HepG2 (cell line): ENCODE measurements around the gene ZSCAN26. TPM values are rescaled to one million over a fixed set of nuclear protein-coding genes. Genes with fewer than 3 reads are reported as not detected.
A peak's percentile ranks its signal among the peaks of the same experiment; 100 is the strongest.

ENCODE experiments used
- CEBPG ChIP-seq: IDR thresholded peaks from 2 replicates; pipeline ENCODE4 v1.6.1; 2016
- DNMT1 ChIP-seq: sonication (generic); formaldehyde crosslinking; IDR thresholded peaks from 2 replicates; pipeline ENCODE4 v1.5.1; 2020; ENCODE audit warnings: mild to moderate bottlenecking, missing genetic modification reagents
- EZH2 ChIP-seq: conservative IDR thresholded peaks from 2 replicates; pipeline ENCODE4 v1.6.1; 2012; ENCODE audit warnings: mild to moderate bottlenecking, low read depth, low read length, moderate library complexity
- GMEB2 ChIP-seq: IDR thresholded peaks from 2 replicates; pipeline ENCODE4 v1.6.1; 2016; ENCODE audit warnings: missing biosample characterization, missing genetic modification reagents, low read depth
- HNF4A ChIP-seq: sonication (generic); formaldehyde crosslinking; IDR thresholded peaks from 2 replicates; pipeline ENCODE4 v1.4.0; 2020; ENCODE audit warnings: missing genetic modification reagents
- IRF2 ChIP-seq: IDR thresholded peaks from 2 replicates; pipeline ENCODE4 v1.6.1; 2018; ENCODE audit warnings: missing genetic modification reagents, missing compliant biosample characterization
- JUN ChIP-seq: sonication (generic); formaldehyde crosslinking; IDR thresholded peaks from 2 replicates; pipeline ENCODE4 v1.4.0; 2020; ENCODE audit warnings: mild to moderate bottlenecking, missing genetic modification reagents
- JUNB ChIP-seq: sonication (generic); formaldehyde crosslinking; IDR thresholded peaks from 2 replicates; pipeline ENCODE4 v1.8.0; 2022; ENCODE audit warnings: missing genetic modification reagents, mild to moderate bottlenecking, borderline replicate concordance
- MXD4 ChIP-seq: IDR thresholded peaks from 2 replicates; pipeline ENCODE4 v1.6.1; 2016; ENCODE audit warnings: mild to moderate bottlenecking, missing biosample characterization, missing genetic modification reagents
- PCBP2 ChIP-seq: fragments of 200-400 bp; formaldehyde crosslinking; optimal IDR thresholded peaks from 2 replicates; pipeline ENCODE3; 2018; ENCODE audit warnings: low read length, low read depth; ENCODE audit not compliant: poor library complexity, severe bottlenecking
- RBM22 ChIP-seq: fragments of 200-400 bp; formaldehyde crosslinking; optimal IDR thresholded peaks from 2 replicates; pipeline ENCODE3; 2017; ENCODE audit warnings: mild to moderate bottlenecking, low read length, moderate library complexity
- THYN1 ChIP-seq: sonication (generic); formaldehyde crosslinking; IDR thresholded peaks from 2 replicates; pipeline ENCODE4 v1.8.1; 2023; ENCODE audit warnings: low read depth, mild to moderate bottlenecking, moderate library complexity, missing genetic modification reagents, borderline replicate concordance
- YEATS4 ChIP-seq: sonication (generic); formaldehyde crosslinking; IDR thresholded peaks from 2 replicates; pipeline ENCODE4 v1.4.0; 2020; ENCODE audit warnings: missing genetic modification reagents, borderline replicate concordance
- ZBTB38 ChIP-seq: sonication (generic); formaldehyde crosslinking; IDR thresholded peaks from 2 replicates; pipeline ENCODE4 v1.5.1; 2020; ENCODE audit warnings: mild to moderate bottlenecking, missing genetic modification reagents
- ZNF280B ChIP-seq: sonication (generic); formaldehyde crosslinking; IDR thresholded peaks from 2 replicates; pipeline ENCODE4 v1.5.0; 2020; ENCODE audit warnings: missing genetic modification reagents, mild to moderate bottlenecking, borderline replicate concordance
- ZNF549 ChIP-seq: sonication (generic); formaldehyde crosslinking; IDR thresholded peaks from 2 replicates; pipeline ENCODE4 v1.5.0; 2020; ENCODE audit warnings: missing genetic modification reagents
- ZNF740 ChIP-seq: sonication (generic); formaldehyde crosslinking; IDR thresholded peaks from 2 replicates; pipeline ENCODE4 v1.4.0; 2020; ENCODE audit warnings: missing genetic modification reagents
- ZNF879 ChIP-seq: sonication (generic); formaldehyde crosslinking; IDR thresholded peaks from 2 replicates; pipeline ENCODE4 v1.8.1; 2023; ENCODE audit warnings: missing genetic modification reagents
- ZZZ3 ChIP-seq: sonication (generic); formaldehyde crosslinking; IDR thresholded peaks from 2 replicates; pipeline ENCODE4 v1.4.0; 2020; ENCODE audit warnings: missing genetic modification reagents, mild to moderate bottlenecking, borderline replicate concordance
- polyA plus RNA-seq, 8 experiments: library from polyadenylated mRNA; depleted of rRNA in 3 of 8; stranded (reverse) in 7 of 8; unstranded in 1 of 8; fragments of >200 nt; fragmentation: Illumina TruSeq in 4 of 8; extraction: Trizol in 4 of 8; gene quantifications; 2 replicates each; pipeline versions ENCODE4 v1.2.1 to v1.2.3, GENCODE V29; 2011 to 2016; ENCODE audit warnings: low read depth in 4 of 8, missing spikeins in 1 of 8, mixed read lengths in 1 of 8; ENCODE audit not compliant: insufficient read depth in 1 of 8
- total RNA-seq, 5 experiments: library from RNA; depleted of rRNA; stranded (reverse); fragments of >200 nt; fragmentation: Illumina TruSeq; extraction: Trizol; gene quantifications; 2 replicates each; pipeline ENCODE4 v1.2.3, GENCODE V29; 2016; ENCODE audit warnings: low read depth in 1 of 5
- TF ChIP-seq, protein P1 (sequence below): sonication (generic); formaldehyde crosslinking; IDR thresholded peaks from 2 replicates; pipeline ENCODE4 v1.4.0; 2020; ENCODE audit warnings: mild to moderate bottlenecking, missing genetic modification reagents
- TF ChIP-seq, protein P2 (sequence below): sonication (generic); formaldehyde crosslinking; IDR thresholded peaks from 2 replicates; pipeline ENCODE4 v1.5.0; 2020; ENCODE audit warnings: missing genetic modification reagents, mild to moderate bottlenecking, borderline replicate concordance

ZSCAN26 gene
- total and polyA plus RNA-seq, 2 of the 13 experiments (the other 11 are each of a cell fraction or from before 2014, with no cell fraction given), result 12.0 to 15.6 TPM

- TF ChIP-seq GMEB2 (CRISPR knock-in tag) (peak; percentile 53; the same call in 1 of the 2 replicates), ZNF740 (CRISPR knock-in tag) (peak; percentile 70), DNMT1 (CRISPR knock-in tag) (peak; percentile 63; the same call in 1 of the 2 replicates), ZZZ3 (CRISPR knock-in tag) (peak; percentile 73; the same call in 1 of the 2 replicates), JUNB (CRISPR knock-in tag) (no peak), ZNF549 (CRISPR knock-in tag) (no peak), THYN1 (CRISPR knock-in tag) (no peak), JUN (CRISPR knock-in tag) (peak; percentile 75; the same call in 1 of the 2 replicates), MXD4 (CRISPR knock-in tag) (peak; percentile 68; the same call in 1 of the 2 replicates), PCBP2 (no peak), ZNF879 (CRISPR knock-in tag) (0 out of 2 replicates have a peak, but pooled peaks have one; percentile 39), IRF2 (CRISPR knock-in tag) (peak; percentile 93), YEATS4 (CRISPR knock-in tag) (peak; percentile 91), CEBPG (CRISPR knock-in tag) (0 out of 2 replicates have a peak, but pooled peaks have one; percentile 35), ZBTB38 (peak; percentile 84; the same call in 1 of the 2 replicates), HNF4A (CRISPR knock-in tag) (no peak; the same call in 1 of the 2 replicates), EZH2 (no peak), RBM22 (no peak), ZNF280B (CRISPR knock-in tag) (peak; percentile 86)
- TF ChIP-seq, protein P1, sequence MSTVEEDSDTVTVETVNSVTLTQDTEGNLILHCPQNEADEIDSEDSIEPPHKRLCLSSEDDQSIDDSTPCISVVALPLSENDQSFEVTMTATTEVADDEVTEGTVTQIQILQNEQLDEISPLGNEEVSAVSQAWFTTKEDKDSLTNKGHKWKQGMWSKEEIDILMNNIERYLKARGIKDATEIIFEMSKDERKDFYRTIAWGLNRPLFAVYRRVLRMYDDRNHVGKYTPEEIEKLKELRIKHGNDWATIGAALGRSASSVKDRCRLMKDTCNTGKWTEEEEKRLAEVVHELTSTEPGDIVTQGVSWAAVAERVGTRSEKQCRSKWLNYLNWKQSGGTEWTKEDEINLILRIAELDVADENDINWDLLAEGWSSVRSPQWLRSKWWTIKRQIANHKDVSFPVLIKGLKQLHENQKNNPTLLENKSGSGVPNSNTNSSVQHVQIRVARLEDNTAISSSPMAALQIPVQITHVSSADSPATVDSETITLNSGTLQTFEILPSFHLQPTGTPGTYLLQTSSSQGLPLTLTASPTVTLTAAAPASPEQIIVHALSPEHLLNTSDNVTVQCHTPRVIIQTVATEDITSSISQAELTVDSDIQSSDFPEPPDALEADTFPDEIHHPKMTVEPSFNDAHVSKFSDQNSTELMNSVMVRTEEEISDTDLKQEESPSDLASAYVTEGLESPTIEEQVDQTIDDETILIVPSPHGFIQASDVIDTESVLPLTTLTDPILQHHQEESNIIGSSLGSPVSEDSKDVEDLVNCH (CRISPR knock-in tag), result 0 out of 2 replicates have a peak, but pooled peaks have one; percentile 51
- TF ChIP-seq, protein P2, sequence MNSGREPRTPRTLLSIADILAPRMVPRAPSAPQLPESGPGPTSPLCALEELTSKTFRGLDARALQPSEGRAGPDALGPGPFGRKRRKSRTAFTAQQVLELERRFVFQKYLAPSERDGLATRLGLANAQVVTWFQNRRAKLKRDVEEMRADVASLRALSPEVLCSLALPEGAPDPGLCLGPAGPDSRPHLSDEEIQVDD (CRISPR knock-in tag), result peak; percentile 58; the same call in 1 of the 2 replicates
Measured at GRCh38 chr6:28225056-28225834, 41.7 kb upstream of the ZSCAN26 start, which contains the start of gene ZSCAN9 (continued).
